CD4-positive, alpha-beta memory T cell (primary cell): ENCODE measurements around the gene ADCY7. TPM values are rescaled to one million over a fixed set of nuclear protein-coding genes. Genes with fewer than 3 reads are reported as not detected.

Source experiments
- CTCF ChIA-PET: fragments of 350-600 bp; sonication (Branson Sonifier 250); formaldehyde crosslinking; loops from one replicate; lab custom pipeline; 2021; ENCODE audit warnings: inconsistent platforms; ENCODE audit not compliant: partially characterized antibody; lab: Charles Lee
- POLR2A ChIA-PET: fragments of 350-600 bp; sonication (Branson Sonifier 250); formaldehyde crosslinking; loops from one replicate; lab custom pipeline; 2021; ENCODE audit not compliant: partially characterized antibody; lab: Charles Lee
- DNase-seq, 5 donors: peaks; one replicate each; pipeline versions ENCODE4 v3.0.0 to v3.0.0-alpha.2; 2020 to 2022; ENCODE audit warnings: mixed read lengths in 1 of 5
- H3K27ac ChIP-seq: one replicate; pipeline ENCODE4 v1.7.0; 2013; ENCODE audit warnings: low read depth, low read length
- H3K27me3 ChIP-seq: 2 replicates; pipeline ENCODE4 v1.7.0; 2013; ENCODE audit warnings: mild to moderate bottlenecking, low read length, moderate library complexity; ENCODE audit not compliant: insufficient read depth
- H3K36me3 ChIP-seq: 2 replicates; pipeline ENCODE4 v1.7.0; 2013; ENCODE audit warnings: mild to moderate bottlenecking, low read length, moderate library complexity; ENCODE audit not compliant: insufficient read depth
- H3K4me1 ChIP-seq: 2 replicates; pipeline ENCODE4 v1.7.0; 2013; ENCODE audit warnings: mild to moderate bottlenecking, low read length, moderate library complexity; ENCODE audit not compliant: insufficient read depth
- H3K4me3 ChIP-seq, 2 donors: one replicate each; pipeline ENCODE4 v1.7.0; 2013; ENCODE audit warnings: low read length in 2 of 2, mild to moderate bottlenecking in 1 of 2
- H3K9me3 ChIP-seq, 2 donors: one replicate each; pipeline ENCODE4 v1.7.0; 2013; ENCODE audit warnings: low read length in 2 of 2, control low read depth in 1 of 2; ENCODE audit not compliant: control insufficient read depth in 1 of 2
- H3K27ac Mint-ChIP-seq, 7 donors: one replicate each; pipeline ENCODE4 v1.8.0; 2020 to 2021; ENCODE audit warnings: mixed read lengths in 7 of 7, mild to moderate bottlenecking in 6 of 7, inconsistent platforms in 3 of 7, moderate library complexity in 3 of 7
- H3K27me3 Mint-ChIP-seq, 2 donors: one replicate each; pipeline ENCODE4 v1.8.0; 2020 to 2021; ENCODE audit warnings: mixed read lengths in 2 of 2
- H3K36me3 Mint-ChIP-seq, 2 donors: one replicate each; pipeline ENCODE4 v1.8.0; 2020 to 2021; ENCODE audit warnings: mixed read lengths in 2 of 2, inconsistent platforms in 1 of 2, mild to moderate bottlenecking in 1 of 2
- H3K4me1 Mint-ChIP-seq, 4 donors: one replicate each; pipeline ENCODE4 v1.8.0; 2020 to 2021; ENCODE audit warnings: mixed read lengths in 4 of 4, mild to moderate bottlenecking in 1 of 4
- H3K4me3 Mint-ChIP-seq, 8 donors: one replicate each; pipeline ENCODE4 v1.8.0; 2020 to 2021; ENCODE audit warnings: mixed read lengths in 8 of 8, mild to moderate bottlenecking in 7 of 8, moderate library complexity in 6 of 8, inconsistent platforms in 3 of 8
- H3K9me3 Mint-ChIP-seq, 8 donors: one replicate each; pipeline ENCODE4 v1.8.0; 2020 to 2021; ENCODE audit warnings: mixed read lengths in 8 of 8, mild to moderate bottlenecking in 5 of 8, inconsistent platforms in 3 of 8, moderate library complexity in 1 of 8
- intact Hi-C: fragments of 100-400 bp; cut with micrococcal nuclease; formaldehyde crosslinking; loops from one replicate; pipeline ENCODE4 v1.15.1; 2023
- polyA plus RNA-seq, 2 donors: library from polyadenylated mRNA; unstranded; fragments of 300-500 nt; fragmentation: Illumina TruSeq; gene quantifications; one replicate each; pipeline ENCODE4 v1.2.3, GENCODE V29; 2021
- total RNA-seq, 2 experiments: library from RNA; stranded (reverse); gene quantifications; one replicate each; pipeline ENCODE4 v1.2.3, GENCODE V29; 2021

Gene ADCY7
- total and polyA plus RNA-seq, 4 experiments from 2014 or later, result 34.8 to 235 (median 150) TPM

- CTCF ChIA-PET, result interaction anchor here (0.8 to 16.6 kb wide), 22 partner anchors 9 to 452 kb away, joined by 3 to 628 read pairs (median 7); partner anchors contain the start of genes ADCY7 and CNEP1R1
- peaks cover 16 to 58% of the 10 kb centered on the region in 2 donors for H3K36me3 Mint-ChIP-seq
- peaks cover 27% of the 10 kb centered on the region for H3K36me3 ChIP-seq
- peaks cover 3% of the 10 kb centered on the region for H3K4me1 ChIP-seq
- no peak overlapping the region for H3K4me3 ChIP-seq
- H3K9me3 Mint-ChIP-seq, result no peaks in the 10 kb centered on the region
- no peaks in the 10 kb centered on the region for H3K9me3 ChIP-seq
- no peaks in the 10 kb centered on the region for H3K27me3 ChIP-seq
- POLR2A ChIA-PET, result interaction anchor here (0.8 to 14.4 kb wide), 13 partner anchors 13 to 451 kb away, joined by 3 to 297 read pairs (median 5); no protein-coding TSS in a partner anchor
- H3K27me3 Mint-ChIP-seq, result no peaks in the 10 kb centered on the region
- peak overlapping the region in 6 of 7 donors; percentile 0 to 89 (median 41) for H3K27ac Mint-ChIP-seq
- peak in 4 of 5 donors; percentile 42 to 61 (median 54) for DNase-seq
- peaks cover 10 to 36% (median 23%) of the 10 kb centered on the region in 4 donors for H3K4me1 Mint-ChIP-seq
- intact Hi-C loops, result loop anchor here (1.0 kb wide), 4 partner anchors 16 to 141 kb away; no protein-coding TSS in a partner anchor
- no peak overlapping the region for H3K27ac ChIP-seq
- H3K4me3 Mint-ChIP-seq, result no peak overlapping the region
Measured at GRCh38 chr16:50354629-50355456, 88.5 kb downstream of the ADCY7 start.

- Mint-ChIP-seq H3K9me3 (no peaks in the 10 kb centered on the region), H3K27me3 (no peaks in the 10 kb centered on the region), H3K27ac (peak overlapping the region; percentile 6 to 88 (median 77)), H3K4me3 (peak overlapping the region in 3 of 8 donors; percentile 7 to 36 (median 13)), H3K36me3 (peaks cover 4 to 63% of the 10 kb centered on the region in 2 donors), H3K4me1 (peaks cover 32 to 68% (median 53%) of the 10 kb centered on the region in 4 donors)
- no peaks in the 10 kb centered on the region for H3K9me3 ChIP-seq
- H3K4me3 ChIP-seq, result no peak overlapping the region
- H3K4me1 ChIP-seq, result peaks cover 41% of the 10 kb centered on the region
- peaks cover 20% of the 10 kb centered on the region for H3K36me3 ChIP-seq
- no peak overlapping the region for H3K27ac ChIP-seq
- ChIA-PET POLR2A (interaction anchor here (0.8 to 14.4 kb wide), 9 partner anchors 10 to 447 kb away, joined by 3 to 297 read pairs (median 3); no protein-coding TSS in a partner anchor), CTCF (interaction anchor here (0.9 to 16.6 kb wide), 10 partner anchors 10 to 447 kb away, joined by 3 to 628 read pairs (median 4); partner anchors contain the start of gene ADCY7)
- H3K27me3 ChIP-seq, result no peaks in the 10 kb centered on the region
- no peak for DNase-seq
- intact Hi-C loops, result no loop called here
Measured at GRCh38 chr16:50359626-50360025, 93.3 kb downstream of the ADCY7 start.

GRCh38 chr16:50360033-50360778 is 93.9 kb downstream of the ADCY7 start:
- no peak overlapping the region for H3K27ac ChIP-seq
- no peak for DNase-seq
- H3K36me3 ChIP-seq, result peaks cover 20% of the 10 kb centered on the region
- intact Hi-C loops, result no loop called here
- ChIA-PET POLR2A (interaction anchor here (0.8 to 14.4 kb wide), 10 partner anchors 10 to 446 kb away, joined by 3 to 297 read pairs (median 3); no protein-coding TSS in a partner anchor), CTCF (interaction anchor here (0.9 to 16.6 kb wide), 13 partner anchors 9 to 446 kb away, joined by 3 to 628 read pairs (median 5); partner anchors contain the start of gene ADCY7)
- Mint-ChIP-seq H3K27ac (peak overlapping the region; percentile 17 to 88 (median 83)), H3K27me3 (no peaks in the 10 kb centered on the region), H3K9me3 (no peaks in the 10 kb centered on the region), H3K4me3 (peak overlapping the region in 2 of 8 donors; percentile 7 to 13), H3K36me3 (peaks cover 4 to 65% of the 10 kb centered on the region in 2 donors), H3K4me1 (peaks cover 34 to 73% (median 53%) of the 10 kb centered on the region in 4 donors)
- no peak overlapping the region for H3K4me3 ChIP-seq
- H3K27me3 ChIP-seq, result no peaks in the 10 kb centered on the region
- no peaks in the 10 kb centered on the region for H3K9me3 ChIP-seq
- peaks cover 47% of the 10 kb centered on the region for H3K4me1 ChIP-seq

- CTCF ChIA-PET, result interaction anchor here (1.0 to 16.6 kb wide), 11 partner anchors 9 to 445 kb away, joined by 3 to 628 read pairs (median 5); partner anchors contain the start of genes ADCY7 and CNEP1R1
- H3K9me3 ChIP-seq, result no peaks in the 10 kb centered on the region
- intact Hi-C loops, result no loop called here
- peaks cover 4 to 70% of the 10 kb centered on the region in 2 donors for H3K36me3 Mint-ChIP-seq
- H3K27ac Mint-ChIP-seq, result peak overlapping the region in 6 of 7 donors; percentile 1 to 83 (median 26)
- no peak overlapping the region for H3K4me3 ChIP-seq
- no peaks in the 10 kb centered on the region for H3K27me3 Mint-ChIP-seq
- POLR2A ChIA-PET, result interaction anchor here (0.8 to 14.4 kb wide), 7 partner anchors 13 to 95 kb away, joined by 3 to 297 read pairs (median 3); partner anchors contain the start of gene ADCY7
- H3K4me1 ChIP-seq, result peaks cover 53% of the 10 kb centered on the region
- H3K27me3 ChIP-seq, result no peaks in the 10 kb centered on the region
- H3K9me3 Mint-ChIP-seq, result no peaks in the 10 kb centered on the region
- peaks cover 20% of the 10 kb centered on the region for H3K36me3 ChIP-seq
- no peak for DNase-seq
- no peak overlapping the region for H3K4me3 Mint-ChIP-seq
- peaks cover 40 to 74% (median 56%) of the 10 kb centered on the region in 4 donors for H3K4me1 Mint-ChIP-seq
- H3K27ac ChIP-seq, result no peak overlapping the region
Measured at GRCh38 chr16:50360779-50361178, 94.4 kb downstream of the ADCY7 start.

GRCh38 chr16:50363656-50364055 is 97.3 kb downstream of the ADCY7 start:
- POLR2A ChIA-PET, result interaction anchor here (0.8 to 1.1 kb wide), 3 partner anchors 25 to 49 kb away, joined by 3 to 11 read pairs (median 5); no protein-coding TSS in a partner anchor
- H3K27me3 ChIP-seq, result no peaks in the 10 kb centered on the region
- Mint-ChIP-seq H3K9me3 (peaks cover 0 to 2% (median 0%) of the 10 kb centered on the region in 8 donors), H3K27ac (peak overlapping the region in 1 of 7 donors; percentile 4), H3K36me3 (peaks cover 4 to 74% of the 10 kb centered on the region in 2 donors), H3K4me1 (peaks cover 54 to 90% (median 73%) of the 10 kb centered on the region in 4 donors), H3K4me3 (no peak overlapping the region), H3K27me3 (no peaks in the 10 kb centered on the region)
- H3K36me3 ChIP-seq, result peaks cover 20% of the 10 kb centered on the region
- DNase-seq, result no peak
- no peak overlapping the region for H3K27ac ChIP-seq
- H3K4me3 ChIP-seq, result no peak overlapping the region
- H3K9me3 ChIP-seq, result no peaks in the 10 kb centered on the region
- H3K4me1 ChIP-seq, result peaks cover 76% of the 10 kb centered on the region
- intact Hi-C loops, result no loop called here
- CTCF ChIA-PET, result interaction anchor here (0.9 to 16.6 kb wide), 7 partner anchors 9 to 443 kb away, joined by 3 to 628 read pairs (median 5); no protein-coding TSS in a partner anchor

GRCh38 chr16:50365791-50366575 is 99.6 kb downstream of the ADCY7 start:
- H3K9me3 Mint-ChIP-seq, result peaks cover 0 to 2% (median 0%) of the 10 kb centered on the region in 8 donors
- H3K4me3 ChIP-seq, result no peak overlapping the region
- peak overlapping the region; percentile 17 to 96 (median 68) for H3K4me3 Mint-ChIP-seq
- H3K27ac ChIP-seq, result no peak overlapping the region
- DNase-seq, result no peak
- no peaks in the 10 kb centered on the region for H3K9me3 ChIP-seq
- peaks cover 49 to 80% (median 63%) of the 10 kb centered on the region in 4 donors for H3K4me1 Mint-ChIP-seq
- no peaks in the 10 kb centered on the region for H3K27me3 Mint-ChIP-seq
- H3K36me3 ChIP-seq, result peaks cover 20% of the 10 kb centered on the region
- H3K27me3 ChIP-seq, result no peaks in the 10 kb centered on the region
- H3K36me3 Mint-ChIP-seq, result peaks cover 4 to 61% of the 10 kb centered on the region in 2 donors
- peak overlapping the region; percentile 22 to 84 (median 61) for H3K27ac Mint-ChIP-seq
- ChIA-PET CTCF (interaction anchor here (1.0 to 7.0 kb wide), 5 partner anchors 9 to 299 kb away, joined by 3 to 44 read pairs (median 3); no protein-coding TSS in a partner anchor), POLR2A (interaction anchor here (2.4 to 4.4 kb wide), 2 partner anchors 27 to 39 kb away, joined by 9 to 32 read pairs; no protein-coding TSS in a partner anchor)
- intact Hi-C loops, result loop anchor here (5.0 kb wide), 2 partner anchors 214 to 299 kb away; partner anchors contain the start of genes HEATR3 and TENT4B
- peaks cover 69% of the 10 kb centered on the region for H3K4me1 ChIP-seq
